ENCODE data around the gene HOXB13.
"Not testable (repeated sequence)": the region's sequence is repeated elsewhere in the genome, so short reads cannot be mapped to it uniquely, and the experiment has no call there.

HOXB13 gene

GRCh38 chr17:48726114-48726915 lies 2.2 kb downstream of the HOXB13 start:
- DNase-seq, result no peak

- no peak for DNase-seq
Observed at GRCh38 chr17:48725288-48726064, 3.1 kb downstream of the HOXB13 start.

- DNase-seq, result no peak
Observed at GRCh38 chr17:48725004-48725287, 3.6 kb downstream of the HOXB13 start.

DNA sequence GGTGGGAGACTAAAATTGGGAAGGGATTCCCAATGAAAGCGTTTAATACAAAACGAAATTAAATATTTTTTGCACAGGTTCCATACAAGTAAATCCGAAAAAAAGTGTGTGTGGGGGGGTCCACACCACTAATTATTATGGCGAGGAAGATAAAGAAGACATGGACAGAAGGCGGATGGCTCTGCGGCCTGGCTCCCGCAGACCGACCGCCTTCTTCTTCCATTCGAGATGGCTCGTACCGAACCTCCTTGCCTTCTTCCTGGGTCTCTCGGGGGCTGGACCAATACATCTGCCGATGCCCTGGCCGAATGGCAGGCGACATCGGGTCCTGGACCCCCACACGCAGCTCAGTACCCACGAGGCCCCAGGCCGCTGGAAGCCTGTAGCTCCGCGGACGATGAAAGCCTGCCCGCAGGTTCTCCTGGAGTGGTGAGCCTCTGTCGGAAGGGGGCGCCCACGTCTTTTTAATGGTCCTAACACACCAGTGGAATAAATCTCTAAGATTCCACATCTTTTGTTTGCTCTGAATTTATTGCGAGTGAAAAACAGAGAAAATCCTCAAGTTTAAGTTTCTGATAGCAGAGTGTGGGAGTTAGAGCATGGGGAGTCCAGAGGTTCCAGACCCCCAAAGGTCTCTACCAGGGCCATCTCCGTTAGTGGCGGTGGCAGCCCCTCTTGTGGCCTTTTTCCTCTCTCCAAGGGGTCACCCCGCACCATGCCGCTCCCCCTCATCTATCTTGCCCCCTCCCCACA lies 4.1 kb downstream of the HOXB13 start:
- DNase-seq, result peak; percentile 70

DNA sequence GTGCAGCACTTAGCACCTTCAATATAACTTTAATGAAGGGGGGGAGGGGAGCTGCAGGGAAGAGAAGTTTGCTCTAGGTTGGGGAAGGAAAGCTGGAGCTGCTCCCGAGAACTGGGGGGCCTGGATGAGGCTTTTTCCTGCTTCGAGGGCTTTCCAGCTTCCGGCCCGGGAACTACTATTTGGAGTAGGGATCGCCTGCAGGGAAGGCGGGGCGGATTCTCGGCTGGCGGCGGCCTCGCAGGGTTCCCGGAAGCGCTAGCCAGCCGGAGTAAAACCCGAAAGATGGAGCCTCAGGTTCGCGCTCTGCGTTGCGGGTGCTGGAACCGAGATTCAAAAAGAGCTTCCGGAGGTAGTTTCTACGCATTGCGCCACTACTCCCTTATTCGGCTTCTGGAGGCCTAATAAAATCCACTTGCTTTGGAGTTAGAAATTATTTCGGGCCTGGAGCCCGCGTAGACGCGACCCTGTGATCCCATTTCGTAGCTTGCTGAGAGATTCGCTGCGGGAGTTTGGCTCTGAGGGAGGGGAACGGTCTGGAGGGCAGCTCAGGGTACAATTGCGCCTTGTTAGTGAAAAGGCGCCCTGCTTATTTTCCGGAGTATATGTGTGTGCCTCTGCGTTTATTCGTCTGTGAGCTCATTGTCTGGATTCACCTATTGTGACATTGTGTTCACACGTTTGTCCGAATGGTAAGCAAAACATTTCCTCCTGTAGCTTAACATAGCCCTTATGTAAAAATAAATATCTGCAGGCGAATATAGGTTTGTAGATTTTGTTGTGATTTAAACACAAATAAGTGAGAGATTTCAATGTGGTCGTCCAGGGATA lies 4.9 kb downstream of the HOXB13 start:
- DNase-seq, result peak; percentile 57

GRCh38 chr17:48722915-48723422 lies 5.6 kb downstream of the HOXB13 start, which contains the start of gene PRAC2:
PRAC2 (plus strand) TSS chr17:48723185; CDS start chr17:48724411, 1,226 bp downstream.
- DNase-seq, result peak; percentile 28

DNA sequence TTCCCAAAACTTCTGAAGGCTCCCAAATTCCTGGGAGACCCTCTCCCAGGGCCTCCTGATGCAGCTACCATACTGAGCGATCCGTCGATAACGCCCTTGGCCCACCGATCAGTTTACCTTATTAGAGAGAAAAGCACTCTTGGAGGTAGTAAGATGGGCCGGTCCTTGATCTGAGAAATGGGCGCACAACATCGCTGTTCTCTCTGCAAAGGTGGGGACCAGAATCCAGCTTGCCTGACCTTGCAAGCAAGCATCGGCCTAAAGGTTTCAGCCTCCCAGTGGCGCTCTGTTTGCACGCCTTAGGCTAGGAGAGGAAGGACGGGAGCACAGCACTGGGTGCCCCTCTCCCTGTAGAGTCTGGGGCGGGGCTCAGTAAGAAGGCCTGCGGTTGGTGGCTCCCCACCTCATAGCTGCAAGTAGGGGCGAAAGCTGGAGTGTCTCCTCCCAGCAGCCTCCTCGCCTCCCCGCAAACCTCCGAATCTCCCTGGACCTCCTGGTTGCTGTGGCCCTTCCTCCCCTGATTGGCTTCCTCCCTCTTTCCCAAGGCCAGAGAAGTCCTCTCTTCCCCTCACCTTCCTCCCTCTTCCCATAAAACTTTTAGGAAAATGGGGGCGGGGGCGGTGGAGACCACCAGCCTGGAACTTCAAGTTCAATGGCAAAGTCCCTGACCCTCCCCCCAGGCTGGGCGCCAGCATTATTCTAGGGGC lies 6.2 kb downstream of the HOXB13 start, which contains the start of gene PRAC1:
Gene PRAC1, minus strand, starts transcription at position 318 of the 707 bp plus-strand sequence. Its CDS starts 126 bp downstream, at position 192.
- no peak for DNase-seq

DNA sequence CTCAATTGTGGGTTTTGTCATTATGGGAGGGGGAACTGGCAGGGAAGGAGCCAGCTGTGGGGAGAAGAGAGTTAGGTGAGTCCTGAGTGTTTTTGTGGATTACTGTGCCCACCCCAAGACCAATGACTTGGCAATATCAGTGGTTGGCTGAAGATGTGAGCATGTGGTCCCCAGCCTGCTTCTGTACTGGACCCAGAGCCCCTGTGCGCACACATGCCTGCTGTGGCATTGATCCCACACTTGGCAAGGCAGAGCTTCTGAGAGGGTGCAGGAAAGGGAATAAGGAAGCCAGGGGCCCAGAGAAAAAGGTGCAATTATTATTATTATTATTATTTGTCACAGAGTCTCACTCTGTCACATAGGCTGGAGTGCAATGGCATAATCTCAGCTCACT lies 7.5 kb downstream of the HOXB13 start:
- no peak for DNase-seq

DNA sequence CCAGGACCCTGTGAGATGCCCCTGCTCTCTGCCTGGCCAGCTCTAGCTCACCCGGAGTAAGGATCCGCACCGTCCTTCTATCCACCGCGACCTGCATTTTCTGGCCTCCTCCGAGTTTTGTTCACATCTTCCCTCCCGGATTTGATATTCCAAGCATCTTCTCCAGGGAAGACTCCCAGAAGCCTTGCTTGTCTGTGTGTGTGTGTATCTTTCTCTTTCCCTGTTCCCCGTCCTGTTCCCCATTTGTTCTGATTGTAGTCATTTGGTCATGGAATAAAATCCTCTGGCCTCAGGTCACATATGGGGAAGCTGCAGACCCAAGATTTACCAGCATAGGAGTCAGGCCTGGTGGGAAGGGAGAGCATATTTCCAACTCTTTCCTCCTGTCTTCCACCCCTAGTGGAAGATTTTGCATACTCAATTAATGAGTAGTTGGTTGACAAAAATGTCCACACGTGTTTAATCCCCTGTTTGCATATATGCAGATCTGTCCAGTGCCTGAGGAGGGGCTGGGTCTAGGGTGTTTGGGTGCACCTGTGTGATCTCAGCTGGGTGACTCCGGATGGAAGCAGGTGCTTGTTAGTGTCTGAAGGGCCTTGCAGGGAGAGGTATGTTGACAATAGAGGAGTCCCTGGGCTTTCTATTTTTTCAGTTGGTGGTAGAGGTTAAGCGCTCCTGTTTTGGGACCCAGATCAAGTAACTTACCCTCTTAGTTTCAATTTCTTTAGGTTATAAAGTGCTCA lies 8.1 kb downstream of the HOXB13 start:
- DNase-seq, result peak; percentile 18

- DNase-seq, result peak; percentile 65
Observed at GRCh38 chr17:48719642-48720265, 8.8 kb downstream of the HOXB13 start.

- peak; percentile 36 for DNase-seq
Observed at GRCh38 chr17:48718761-48719641, 9.5 kb downstream of the HOXB13 start.

DNA sequence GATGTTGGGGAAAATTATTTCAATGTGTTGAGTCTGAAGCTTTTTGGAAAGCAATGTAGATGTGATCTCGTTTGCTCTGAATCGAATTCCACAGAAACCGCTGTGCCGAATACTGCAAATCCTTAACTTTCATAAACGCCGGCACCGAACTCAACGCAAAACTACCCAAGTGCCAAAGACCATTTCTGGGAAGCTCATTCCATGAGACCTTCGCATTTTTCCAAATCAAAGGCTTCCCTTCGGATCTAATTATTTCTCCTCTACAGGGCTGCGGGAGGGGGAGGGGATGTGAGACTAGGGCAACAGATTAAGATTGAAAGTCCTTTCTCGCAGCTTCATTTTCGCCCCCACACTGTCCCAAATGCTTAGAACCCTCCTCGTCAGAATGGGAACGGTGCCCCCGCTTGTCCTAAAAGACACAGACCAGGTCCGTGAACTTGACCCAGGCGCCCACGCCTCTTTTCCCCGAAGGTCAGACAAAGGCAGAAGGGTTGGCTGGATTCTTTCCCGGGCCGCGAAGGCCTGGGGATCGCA lies 10.3 kb downstream of the HOXB13 start:
- peak; percentile 49 for DNase-seq

DNA sequence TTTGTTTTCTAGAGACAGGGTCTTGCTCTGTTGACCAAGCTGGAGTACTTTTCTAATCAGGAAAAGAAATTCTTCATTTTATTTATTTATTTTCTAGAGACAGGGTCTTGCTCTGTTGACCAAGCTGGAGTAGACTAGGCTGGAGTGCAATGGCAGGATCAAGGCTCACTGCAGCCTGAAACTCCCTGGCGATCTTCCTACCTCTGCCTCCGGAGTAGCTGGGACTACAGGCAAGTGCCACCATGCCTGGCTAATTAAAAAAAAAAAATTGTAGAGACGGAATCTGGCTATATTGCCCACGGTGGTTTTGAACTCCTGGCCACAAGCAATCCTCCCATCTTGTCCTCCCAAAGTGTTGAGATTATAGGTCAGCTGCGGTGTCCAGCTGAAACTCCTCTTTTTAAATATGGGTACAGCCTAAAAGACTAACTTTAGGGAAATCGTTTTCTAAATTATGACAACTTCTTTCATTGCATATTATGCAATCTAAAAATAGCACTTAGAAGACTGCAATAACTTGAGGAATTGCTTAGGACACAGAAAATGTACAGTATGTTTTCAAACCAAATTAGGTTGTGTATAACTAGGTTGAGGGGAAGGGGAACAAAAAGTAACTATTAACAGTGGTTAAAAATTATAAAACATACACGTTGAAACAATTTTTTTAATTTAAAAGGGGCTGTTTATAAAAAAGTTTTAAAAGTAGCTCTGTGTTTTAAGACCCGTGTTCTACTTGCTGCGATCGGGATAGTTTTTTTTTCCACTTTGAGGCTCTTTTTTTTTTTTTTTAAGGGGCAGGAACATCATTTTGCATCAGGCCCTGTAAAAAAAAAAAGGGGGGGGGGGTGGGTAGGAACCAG lies 11.0 kb downstream of the HOXB13 start:
- DNase-seq, result peak; percentile 13

- DNase-seq, result not testable (repeated sequence)
Observed at GRCh38 chr17:48716549-48716948, 12.0 kb downstream of the HOXB13 start.

- DNase-seq, result no peak
Observed at GRCh38 chr17:48715496-48716399, 12.8 kb downstream of the HOXB13 start.

DNA sequence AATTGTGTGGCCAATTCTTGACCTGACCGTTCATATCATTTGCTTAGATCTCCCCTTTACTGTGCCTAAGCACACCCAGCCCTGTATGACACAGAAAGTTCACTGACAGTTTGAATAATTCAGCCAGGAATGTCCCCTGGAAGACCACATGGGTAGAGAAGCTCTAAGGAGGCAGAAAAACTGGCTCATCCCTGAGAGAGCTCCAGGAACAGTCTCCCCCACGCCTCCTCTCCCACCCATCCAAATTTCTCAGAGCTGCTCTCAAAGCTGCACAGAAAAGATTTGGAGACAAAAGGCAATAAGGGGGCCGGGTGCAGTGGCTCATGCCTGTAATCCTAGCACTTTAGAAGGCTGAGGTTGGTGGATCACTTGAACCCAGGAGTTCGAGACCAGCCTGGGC lies 17.4 kb downstream of the HOXB13 start:
- no peak for DNase-seq

Measured in fibroblast of skin of back (primary cell).